Hepatocyte (in vitro differentiated cells): ENCODE measurements around the gene IGSF22.

ENCODE experiments used
- EZH2 ChIP-seq: fragments of 200-600 bp; sonication (generic); IDR thresholded peaks from 2 replicates; pipeline ENCODE4 v1.6.1; 2016; ENCODE audit warnings: antibody characterized with exemption, mild to moderate bottlenecking, borderline replicate concordance
- EZH2phosphoT487 ChIP-seq: fragments of 200-600 bp; sonication (generic); IDR thresholded peaks from one replicate; pipeline ENCODE4 v1.6.1; 2018; ENCODE audit warnings: antibody characterized with exemption, mild to moderate bottlenecking, low read depth, moderate library complexity; ENCODE audit not compliant: unreplicated experiment, severe bottlenecking
- TF ChIP-seq, protein P1 (sequence below): fragments of 200-600 bp; sonication (generic); IDR thresholded peaks from 2 replicates; pipeline ENCODE4 v1.5.1; 2016; ENCODE audit warnings: antibody characterized with exemption, mild to moderate bottlenecking; ENCODE audit not compliant: poor library complexity

DNA sequence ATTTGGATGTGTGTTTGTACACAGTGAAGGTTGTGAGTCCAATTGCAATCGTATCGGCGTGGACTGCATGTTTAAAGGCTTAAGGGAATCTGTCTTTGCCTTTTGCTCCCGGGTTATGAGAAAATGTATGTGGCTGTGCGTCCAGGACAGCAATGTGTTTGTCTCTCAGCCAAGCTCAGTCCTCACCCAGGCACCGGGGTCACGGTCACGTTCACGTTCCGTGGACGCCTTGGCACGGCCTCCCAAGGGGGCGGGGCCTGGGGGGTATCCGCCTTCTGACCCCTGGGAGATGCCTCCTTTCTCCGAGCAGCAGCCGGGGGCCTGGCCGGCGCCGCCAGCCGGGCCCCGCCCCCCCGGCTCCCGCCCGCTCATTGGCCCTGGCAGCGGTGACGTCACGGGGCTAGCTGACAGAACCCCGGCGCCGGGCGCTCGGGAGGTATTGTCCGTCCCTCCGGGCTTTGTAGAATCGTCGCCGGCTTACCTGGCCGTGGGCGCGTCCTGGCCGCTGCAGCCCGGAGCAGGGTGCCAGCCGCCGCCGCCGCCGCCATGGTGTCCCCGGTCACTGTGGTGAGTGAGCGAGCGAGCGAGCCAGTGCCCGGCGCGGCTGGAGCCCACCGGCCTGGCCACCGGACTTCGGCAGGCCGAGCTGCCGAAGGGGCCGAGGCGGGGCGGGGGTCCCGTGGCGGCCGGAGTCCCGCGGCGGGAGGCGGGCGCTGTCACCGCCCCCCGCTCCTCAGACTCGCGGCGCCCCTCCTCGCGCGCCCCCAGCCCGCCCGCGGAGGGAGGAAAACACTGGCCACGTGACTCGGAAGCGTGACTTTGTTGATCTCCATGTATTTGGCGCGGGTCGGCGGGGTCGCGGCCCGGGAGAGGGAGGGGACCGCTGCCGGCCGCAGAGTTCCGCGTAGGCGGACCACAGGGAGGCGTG is 27.4 kb downstream of the IGSF22 start, which contains the start of gene TMEM86A:
- no peak for TF ChIP-seq EZH2
- TF ChIP-seq, protein P1, sequence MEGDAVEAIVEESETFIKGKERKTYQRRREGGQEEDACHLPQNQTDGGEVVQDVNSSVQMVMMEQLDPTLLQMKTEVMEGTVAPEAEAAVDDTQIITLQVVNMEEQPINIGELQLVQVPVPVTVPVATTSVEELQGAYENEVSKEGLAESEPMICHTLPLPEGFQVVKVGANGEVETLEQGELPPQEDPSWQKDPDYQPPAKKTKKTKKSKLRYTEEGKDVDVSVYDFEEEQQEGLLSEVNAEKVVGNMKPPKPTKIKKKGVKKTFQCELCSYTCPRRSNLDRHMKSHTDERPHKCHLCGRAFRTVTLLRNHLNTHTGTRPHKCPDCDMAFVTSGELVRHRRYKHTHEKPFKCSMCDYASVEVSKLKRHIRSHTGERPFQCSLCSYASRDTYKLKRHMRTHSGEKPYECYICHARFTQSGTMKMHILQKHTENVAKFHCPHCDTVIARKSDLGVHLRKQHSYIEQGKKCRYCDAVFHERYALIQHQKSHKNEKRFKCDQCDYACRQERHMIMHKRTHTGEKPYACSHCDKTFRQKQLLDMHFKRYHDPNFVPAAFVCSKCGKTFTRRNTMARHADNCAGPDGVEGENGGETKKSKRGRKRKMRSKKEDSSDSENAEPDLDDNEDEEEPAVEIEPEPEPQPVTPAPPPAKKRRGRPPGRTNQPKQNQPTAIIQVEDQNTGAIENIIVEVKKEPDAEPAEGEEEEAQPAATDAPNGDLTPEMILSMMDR: peak; percentile 10
- TF ChIP-seq EZH2phosphoT487: no peak
